Kidney (tissue), 14 donors: Measurements from ENCODE around the gene COL11A2. TPM values are rescaled to one million over a fixed set of nuclear protein-coding genes. Genes with fewer than 3 reads are reported as not detected.
A peak's percentile ranks its signal among the peaks of the same experiment; 100 is the strongest.

ENCODE experiments used
- DNase-seq, 5 donors: peaks; one replicate each; pipeline ENCODE4 v3.0.0-alpha.2; 2013 to 2020
- FAIRE-seq: peaks from 2 replicates; lab custom pipeline; 2012; peaks lifted over from hg19 to GRCh38; lab: Jason Lieb, UNC
- H3K27ac ChIP-seq, 2 donors: one replicate each; pipeline ENCODE4 v1.7.0; 2013; ENCODE audit warnings: low read depth in 2 of 2, low read length in 2 of 2, inconsistent platforms in 1 of 2
- H3K27me3 ChIP-seq: one replicate; pipeline ENCODE4 v1.7.1; 2013; ENCODE audit warnings: low read length, inconsistent platforms; ENCODE audit not compliant: control insufficient read depth, insufficient read depth
- H3K36me3 ChIP-seq, 3 donors: one replicate each; pipeline versions ENCODE4 v1.7.0 to v1.7.1; 2013; ENCODE audit warnings: low read length in 3 of 3, control low read depth in 1 of 3, inconsistent platforms in 1 of 3; ENCODE audit not compliant: insufficient read depth in 3 of 3, control insufficient read depth in 2 of 3
- H3K4me1 ChIP-seq, 3 donors: one replicate each; pipeline versions ENCODE4 v1.7.0 to v1.7.1; 2013; ENCODE audit warnings: low read length in 3 of 3, inconsistent platforms in 1 of 3, low read depth in 1 of 3; ENCODE audit not compliant: control insufficient read depth in 2 of 3, insufficient read depth in 2 of 3
- H3K4me3 ChIP-seq, 3 donors: one replicate each; pipeline versions ENCODE4 v1.7.0 to v1.8.1; 2013; ENCODE audit warnings: low read length in 3 of 3, control low read depth in 1 of 3, inconsistent platforms in 1 of 3
- H3K9ac ChIP-seq, 3 donors: one replicate each; pipeline versions ENCODE4 v1.7.0 to v1.7.1; 2013; ENCODE audit warnings: low read length in 3 of 3, control low read depth in 1 of 3, inconsistent platforms in 1 of 3
- H3K9me3 ChIP-seq, 3 donors: one replicate each; pipeline versions ENCODE4 v1.7.0 to v1.7.1; 2013; ENCODE audit warnings: low read length in 3 of 3, control low read depth in 1 of 3, inconsistent platforms in 1 of 3; ENCODE audit not compliant: control insufficient read depth in 2 of 3, insufficient read depth in 1 of 3
- intact Hi-C: fragments of 100-400 bp; cut with DNase I; formaldehyde crosslinking; loops from one replicate; pipeline ENCODE4 v1.11.1; 2022
- polyA plus RNA-seq: library from polyadenylated mRNA; stranded (reverse); fragments of 350-450 nt; fragmentation: Illumina TruSeq; extraction: RNeasy Lipid Tissue Mini Kit (QIAGEN cat#74804); gene quantifications from one replicate; pipeline ENCODE4 v1.2.3, GENCODE V29; 2014; ENCODE audit warnings: low read depth, low replicate concordance; ENCODE audit not compliant: insufficient read depth
- total RNA-seq: library from RNA; stranded (reverse); fragmentation: NEBNext Ultra II Directional; extraction: Animal tissue kit (Norgen Biotek cat#: 25700); gene quantifications from one replicate; pipeline ENCODE4 v1.2.1, GENCODE V29; 2021
- TF ChIP-seq, protein P1 (sequence below): IDR thresholded peaks from 3 replicates; pipeline ENCODE4 v1.5.1; 2012; ENCODE audit warnings: mild to moderate bottlenecking, moderate library complexity, borderline replicate concordance; ENCODE audit not compliant: insufficient read depth; ENCODE audit errors: extremely low read depth
- donor health status: control.
- donor health status: control.
- donor health status: control.
- donor health status: control.
- donor health status: control.
- donor health status: DM: yes; HTN: yes; CAD: no.
- donor health status: Normal renal cell carcinoma (clear cell type).

COL11A2 gene
- total and polyA plus RNA-seq, 2 donors from 2014 or later = 0.85 to 2.3 TPM

DNA sequence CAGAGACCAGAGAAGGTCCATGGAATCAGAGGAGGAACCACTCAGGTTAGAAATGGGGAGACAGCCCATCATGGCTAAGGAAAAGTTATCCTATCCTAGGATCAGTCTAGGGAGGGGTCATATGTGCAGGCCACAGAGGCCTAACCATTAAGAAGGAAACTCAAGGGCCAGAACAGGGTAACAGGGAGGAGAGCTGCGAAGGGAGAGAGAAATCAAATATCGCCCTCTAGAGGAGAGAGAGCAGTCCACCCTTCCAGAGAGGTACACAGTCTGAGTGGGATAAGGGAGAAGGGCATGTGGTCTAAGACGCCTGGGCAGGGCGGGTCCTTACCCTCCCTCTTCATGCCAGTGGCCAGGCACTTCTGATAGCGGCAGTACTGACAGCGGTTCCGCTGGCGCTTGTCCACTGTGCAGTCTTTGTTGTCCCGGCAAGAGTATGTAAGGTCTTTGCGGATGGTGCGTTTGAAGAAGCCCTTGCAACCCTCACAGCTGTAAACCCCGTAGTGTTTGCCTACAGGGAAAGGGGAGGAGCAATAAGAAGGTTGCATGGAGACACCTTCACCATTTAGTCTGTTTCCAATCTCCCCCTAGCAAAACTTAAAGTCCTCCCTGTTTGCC is 5.3 kb upstream of the COL11A2 start:
- FAIRE-seq = no peak

DNA sequence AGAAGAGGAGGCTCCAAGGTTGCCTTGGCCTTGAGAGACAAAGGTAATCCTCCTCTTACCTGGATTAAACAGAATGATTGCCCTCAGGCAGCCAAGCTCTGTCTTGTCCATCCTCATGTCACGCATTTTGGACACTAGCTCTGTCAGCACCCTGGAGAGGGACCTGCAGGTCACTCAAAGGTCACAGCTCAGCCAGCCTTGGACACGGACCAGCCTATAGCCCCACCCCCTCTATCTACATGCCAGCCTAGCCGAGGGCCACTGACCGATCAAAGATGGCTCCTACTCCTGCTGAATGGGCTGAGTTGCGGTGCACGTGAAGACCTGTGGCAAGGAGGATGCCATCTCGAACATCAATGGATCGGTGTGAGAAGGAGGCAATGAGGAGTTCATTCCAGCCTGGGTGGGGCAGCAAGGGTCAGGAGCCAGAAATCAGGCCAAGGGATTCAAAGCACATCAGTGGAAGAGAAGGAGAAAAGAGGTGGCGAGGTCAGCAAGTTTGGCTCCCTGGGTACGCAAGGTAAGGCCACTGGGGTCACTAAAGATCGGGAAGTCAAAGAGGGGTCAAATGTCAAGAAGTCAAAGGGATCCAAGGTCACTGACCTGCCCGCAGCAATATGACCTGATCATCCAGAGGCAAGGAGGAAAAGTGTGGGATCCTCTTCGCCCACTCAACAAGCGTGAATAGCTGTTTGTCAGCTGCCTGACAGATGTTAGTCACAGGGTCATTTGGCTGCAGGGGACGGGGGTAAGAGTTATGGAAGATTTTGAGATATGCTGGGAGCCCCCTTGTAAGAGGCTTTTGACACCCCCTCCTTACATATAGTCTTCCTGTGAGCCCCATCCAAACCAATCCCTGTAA is 3.3 kb upstream of the COL11A2 start:
- FAIRE-seq (no peak), DNase-seq (peak in 1 of 5 donors; percentile 60)
- intact Hi-C loops = no loop called here

More for the DNA sequence above, 5.3 kb upstream of the COL11A2 start:
- Histone ChIP-seq H3K27me3 (no peaks in the 10 kb centered on the region), H3K4me1 (peaks cover 3 to 29% (median 13%) of the 10 kb centered on the region in 3 donors), H3K4me3 (no peak overlapping the region), H3K27ac (no peak overlapping the region), H3K9me3 (no peaks in the 10 kb centered on the region), H3K9ac (no peak overlapping the region), H3K36me3 (peaks cover 15 to 24% (median 22%) of the 10 kb centered on the region in 3 donors)
- DNase-seq = peak in 3 of 5 donors; percentile 35 to 79 (median 61)
- intact Hi-C loops = no loop called here
- TF ChIP-seq, protein P1, sequence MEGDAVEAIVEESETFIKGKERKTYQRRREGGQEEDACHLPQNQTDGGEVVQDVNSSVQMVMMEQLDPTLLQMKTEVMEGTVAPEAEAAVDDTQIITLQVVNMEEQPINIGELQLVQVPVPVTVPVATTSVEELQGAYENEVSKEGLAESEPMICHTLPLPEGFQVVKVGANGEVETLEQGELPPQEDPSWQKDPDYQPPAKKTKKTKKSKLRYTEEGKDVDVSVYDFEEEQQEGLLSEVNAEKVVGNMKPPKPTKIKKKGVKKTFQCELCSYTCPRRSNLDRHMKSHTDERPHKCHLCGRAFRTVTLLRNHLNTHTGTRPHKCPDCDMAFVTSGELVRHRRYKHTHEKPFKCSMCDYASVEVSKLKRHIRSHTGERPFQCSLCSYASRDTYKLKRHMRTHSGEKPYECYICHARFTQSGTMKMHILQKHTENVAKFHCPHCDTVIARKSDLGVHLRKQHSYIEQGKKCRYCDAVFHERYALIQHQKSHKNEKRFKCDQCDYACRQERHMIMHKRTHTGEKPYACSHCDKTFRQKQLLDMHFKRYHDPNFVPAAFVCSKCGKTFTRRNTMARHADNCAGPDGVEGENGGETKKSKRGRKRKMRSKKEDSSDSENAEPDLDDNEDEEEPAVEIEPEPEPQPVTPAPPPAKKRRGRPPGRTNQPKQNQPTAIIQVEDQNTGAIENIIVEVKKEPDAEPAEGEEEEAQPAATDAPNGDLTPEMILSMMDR = peak; percentile 55

DNA sequence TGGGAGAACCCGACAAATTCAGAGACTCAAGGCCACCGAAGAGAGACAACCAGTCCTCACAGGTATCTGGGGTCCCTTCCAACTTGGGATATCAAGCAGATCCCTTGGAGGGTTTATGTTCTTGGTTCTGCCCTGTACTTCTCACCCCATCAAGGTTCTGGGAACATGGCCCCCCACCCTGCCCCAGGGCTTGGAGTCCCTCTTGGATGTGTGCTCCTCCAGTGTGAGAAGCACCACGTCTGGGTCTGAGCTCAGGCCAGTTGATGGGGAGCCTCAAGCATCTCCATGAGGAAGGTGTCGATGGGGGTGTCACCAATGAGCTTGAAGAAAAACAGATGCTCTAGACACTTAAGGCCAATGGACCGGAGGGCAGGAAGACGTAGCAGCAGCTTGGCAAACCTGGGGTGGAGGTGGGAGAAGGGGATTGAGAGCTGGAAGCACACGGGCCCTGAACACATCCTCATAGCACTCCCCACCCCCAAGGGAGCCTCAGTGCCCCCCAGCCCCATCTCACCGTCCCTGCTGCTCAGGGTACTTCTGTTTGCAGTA is 2.2 kb upstream of the COL11A2 start:
- FAIRE-seq (no peak), DNase-seq (peak in 1 of 5 donors; percentile 55)
- intact Hi-C loops = no loop called here
- Histone ChIP-seq H3K9ac (no peak overlapping the region), H3K4me3 (no peak overlapping the region), H3K4me1 (peaks cover 0 to 11% (median 7%) of the 10 kb centered on the region in 3 donors), H3K36me3 (peaks cover 9 to 20% (median 17%) of the 10 kb centered on the region in 3 donors), H3K9me3 (no peaks in the 10 kb centered on the region), H3K27ac (no peak overlapping the region), H3K27me3 (peaks cover 4% of the 10 kb centered on the region)
- TF ChIP-seq, protein P1 = no peak

More for the DNA sequence above, 3.3 kb upstream of the COL11A2 start:
- peaks cover 9 to 20% (median 17%) of the 10 kb centered on the region in 3 donors for H3K36me3 ChIP-seq
- H3K27ac ChIP-seq = no peak overlapping the region
- H3K9me3 ChIP-seq = no peaks in the 10 kb centered on the region
- no peak overlapping the region for H3K4me3 ChIP-seq
- no peak overlapping the region for H3K9ac ChIP-seq
- peaks cover 0 to 14% (median 7%) of the 10 kb centered on the region in 3 donors for H3K4me1 ChIP-seq
- TF ChIP-seq, protein P1 = no peak
- peaks cover 4% of the 10 kb centered on the region for H3K27me3 ChIP-seq
